ENCODE results near the gene RBPJ.

RBPJ gene

GRCh38 chr4:26360273-26360672 is 39.5 kb downstream of the RBPJ start:
- H3K27ac ChIP-seq (ENCODE audit: low read length) = no peak overlapping the region
- no peaks in the 10 kb centered on the region for H3K9me3 ChIP-seq (ENCODE audit: control insufficient read depth in 2 of 2, low read length in 2 of 2)
- H3K27me3 ChIP-seq (ENCODE audit: control insufficient read depth in 1 of 2, insufficient read depth in 2 of 2, low read length in 2 of 2) = no peaks in the 10 kb centered on the region
- no peaks in the 10 kb centered on the region for H3K36me3 ChIP-seq (ENCODE audit: control insufficient read depth in 2 of 2, insufficient read depth in 2 of 2, low read length in 2 of 2)
- no peak overlapping the region for H3K9ac ChIP-seq (ENCODE audit: low read length in 2 of 2)
- H3K4me3 ChIP-seq (ENCODE audit: low read length in 2 of 2) = no peak overlapping the region
- H3K4me1 ChIP-seq (ENCODE audit: control insufficient read depth, insufficient read depth, low read length) = peaks cover 3% of the 10 kb centered on the region

GRCh38 chr4:26360864-26361263 is 40.0 kb downstream of the RBPJ start:
- H3K27ac ChIP-seq (ENCODE audit: low read length) = no peak overlapping the region
- no peak overlapping the region for H3K4me3 ChIP-seq (ENCODE audit: low read length in 2 of 2)
- no peaks in the 10 kb centered on the region for H3K27me3 ChIP-seq (ENCODE audit: control insufficient read depth in 1 of 2, insufficient read depth in 2 of 2, low read length in 2 of 2)
- no peaks in the 10 kb centered on the region for H3K9me3 ChIP-seq (ENCODE audit: control insufficient read depth in 2 of 2, low read length in 2 of 2)
- no peaks in the 10 kb centered on the region for H3K36me3 ChIP-seq (ENCODE audit: control insufficient read depth in 2 of 2, insufficient read depth in 2 of 2, low read length in 2 of 2)
- no peak overlapping the region for H3K9ac ChIP-seq (ENCODE audit: low read length in 2 of 2)
- H3K4me1 ChIP-seq (ENCODE audit: control insufficient read depth, insufficient read depth, low read length) = peaks cover 3% of the 10 kb centered on the region

GRCh38 chr4:26361297-26361696 is 40.5 kb downstream of the RBPJ start:
- no peak overlapping the region for H3K4me3 ChIP-seq (ENCODE audit: low read length in 2 of 2)
- no peak overlapping the region for H3K9ac ChIP-seq (ENCODE audit: low read length in 2 of 2)
- H3K27ac ChIP-seq (ENCODE audit: low read length) = no peak overlapping the region

DNA sequence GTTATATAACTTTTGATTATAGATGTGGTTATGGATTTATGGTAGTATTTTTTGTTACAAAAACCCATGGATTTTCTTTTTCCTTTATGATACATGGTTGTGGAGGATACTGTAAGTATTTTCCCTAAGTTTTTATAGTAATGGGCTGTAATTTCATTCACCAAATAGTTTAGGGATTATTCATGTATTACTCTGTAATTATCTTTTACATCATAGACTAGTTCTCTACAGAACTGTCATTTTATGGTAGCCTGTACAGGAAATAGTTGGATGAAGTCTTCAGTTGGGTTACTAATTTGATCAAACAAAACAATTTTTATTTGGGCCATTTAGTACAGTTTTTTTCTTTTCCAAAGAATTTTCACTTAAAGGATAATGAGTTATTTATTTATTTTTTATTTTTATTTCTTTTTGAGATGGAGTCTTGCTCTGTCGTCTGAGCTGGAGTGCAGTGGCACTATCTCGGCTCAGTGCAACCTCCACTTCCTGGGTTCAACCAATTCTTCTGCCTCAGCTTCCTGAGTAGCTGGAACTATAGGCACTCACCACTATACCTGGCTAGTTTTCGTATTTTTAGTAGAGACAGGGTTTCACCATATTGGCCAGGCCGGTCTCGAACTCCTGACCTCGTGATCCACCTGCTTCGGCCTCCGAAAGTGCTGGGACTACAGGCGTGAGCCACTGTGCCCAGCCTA is 42.1 kb downstream of the RBPJ start:
- Histone ChIP-seq H3K4me1 (ENCODE audit: control insufficient read depth, insufficient read depth, low read length) (peaks cover 3% of the 10 kb centered on the region), H3K27ac (ENCODE audit: low read length) (no peak overlapping the region), H3K36me3 (ENCODE audit: control insufficient read depth in 2 of 2, insufficient read depth in 2 of 2, low read length in 2 of 2) (no peaks in the 10 kb centered on the region), H3K9me3 (ENCODE audit: control insufficient read depth in 2 of 2, low read length in 2 of 2) (no peaks in the 10 kb centered on the region), H3K4me3 (ENCODE audit: low read length in 2 of 2) (no peak overlapping the region), H3K27me3 (ENCODE audit: control insufficient read depth in 1 of 2, insufficient read depth in 2 of 2, low read length in 2 of 2) (no peaks in the 10 kb centered on the region), H3K9ac (ENCODE audit: low read length in 2 of 2) (no peak overlapping the region)

More at GRCh38 chr4:26361297-26361696, 40.5 kb downstream of the RBPJ start:
- H3K9me3 ChIP-seq (ENCODE audit: control insufficient read depth in 2 of 2, low read length in 2 of 2) = no peaks in the 10 kb centered on the region
- H3K27me3 ChIP-seq (ENCODE audit: control insufficient read depth in 1 of 2, insufficient read depth in 2 of 2, low read length in 2 of 2) = no peaks in the 10 kb centered on the region
- H3K4me1 ChIP-seq (ENCODE audit: control insufficient read depth, insufficient read depth, low read length) = peaks cover 3% of the 10 kb centered on the region
- no peaks in the 10 kb centered on the region for H3K36me3 ChIP-seq (ENCODE audit: control insufficient read depth in 2 of 2, insufficient read depth in 2 of 2, low read length in 2 of 2)

DNA sequence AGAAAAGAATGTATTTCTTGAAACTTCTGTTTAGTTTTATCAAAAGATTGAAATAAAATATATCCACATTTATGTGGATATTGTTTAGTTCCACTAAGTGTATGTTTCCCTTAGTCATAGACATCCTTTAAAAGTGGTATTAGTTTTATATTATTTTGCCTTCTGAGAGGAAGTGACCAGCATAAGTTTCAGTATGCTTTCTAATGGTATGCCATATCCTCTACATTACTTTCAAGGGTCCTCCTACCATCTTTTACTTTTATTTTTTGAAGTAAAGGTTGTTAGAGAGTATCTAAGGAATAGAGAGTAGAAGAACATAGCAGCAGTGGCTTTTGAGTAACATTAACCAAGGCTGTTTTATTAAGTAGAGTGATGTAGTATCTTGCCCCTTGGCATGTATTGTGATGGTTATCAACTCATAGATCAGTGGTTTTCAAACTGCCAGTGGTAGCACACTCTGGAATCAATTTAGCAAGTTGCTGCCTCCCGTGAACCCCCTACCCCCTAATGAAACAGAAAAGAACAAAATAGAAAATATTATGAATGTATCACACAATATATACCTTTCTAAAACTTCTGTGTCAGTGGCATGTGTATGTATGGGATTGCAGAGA is 44.8 kb downstream of the RBPJ start:
- peaks cover 3% of the 10 kb centered on the region for H3K4me1 ChIP-seq (ENCODE audit: control insufficient read depth, insufficient read depth, low read length)
- no peaks in the 10 kb centered on the region for H3K27me3 ChIP-seq (ENCODE audit: control insufficient read depth in 1 of 2, insufficient read depth in 2 of 2, low read length in 2 of 2)

DNA sequence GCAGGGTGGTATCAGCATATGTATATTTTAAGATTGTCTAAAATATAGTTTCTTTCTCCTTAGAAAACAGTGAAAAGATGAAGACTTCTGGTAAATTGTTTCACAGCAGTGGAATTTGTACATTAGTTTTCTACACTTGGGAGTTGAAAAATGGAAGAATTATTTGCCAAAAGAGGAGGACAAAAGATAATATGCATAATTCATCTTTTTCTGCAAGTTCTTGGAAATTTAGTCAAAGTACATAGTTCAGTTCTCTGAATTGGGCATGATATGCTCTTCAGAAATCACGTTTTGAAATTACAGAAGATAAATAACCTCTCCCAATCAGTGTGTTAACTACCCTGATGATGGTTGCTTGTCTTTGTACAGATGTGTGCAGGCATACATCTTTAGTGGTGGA is 47.0 kb downstream of the RBPJ start:
- Histone ChIP-seq H3K4me1 (ENCODE audit: control insufficient read depth, insufficient read depth, low read length) (peaks cover 4% of the 10 kb centered on the region), H3K36me3 (ENCODE audit: control insufficient read depth in 2 of 2, insufficient read depth in 2 of 2, low read length in 2 of 2) (no peaks in the 10 kb centered on the region), H3K9me3 (ENCODE audit: control insufficient read depth in 2 of 2, low read length in 2 of 2) (no peaks in the 10 kb centered on the region), H3K27ac (ENCODE audit: low read length) (no peak overlapping the region), H3K27me3 (ENCODE audit: control insufficient read depth in 1 of 2, insufficient read depth in 2 of 2, low read length in 2 of 2) (no peaks in the 10 kb centered on the region), H3K4me3 (ENCODE audit: low read length in 2 of 2) (no peak overlapping the region), H3K9ac (ENCODE audit: low read length in 2 of 2) (no peak overlapping the region)

More for the DNA sequence above, 44.8 kb downstream of the RBPJ start:
- Histone ChIP-seq H3K4me3 (ENCODE audit: low read length in 2 of 2) (no peak overlapping the region), H3K36me3 (ENCODE audit: control insufficient read depth in 2 of 2, insufficient read depth in 2 of 2, low read length in 2 of 2) (no peaks in the 10 kb centered on the region), H3K9ac (ENCODE audit: low read length in 2 of 2) (no peak overlapping the region), H3K9me3 (ENCODE audit: control insufficient read depth in 2 of 2, low read length in 2 of 2) (no peaks in the 10 kb centered on the region), H3K27ac (ENCODE audit: low read length) (no peak overlapping the region)

DNA sequence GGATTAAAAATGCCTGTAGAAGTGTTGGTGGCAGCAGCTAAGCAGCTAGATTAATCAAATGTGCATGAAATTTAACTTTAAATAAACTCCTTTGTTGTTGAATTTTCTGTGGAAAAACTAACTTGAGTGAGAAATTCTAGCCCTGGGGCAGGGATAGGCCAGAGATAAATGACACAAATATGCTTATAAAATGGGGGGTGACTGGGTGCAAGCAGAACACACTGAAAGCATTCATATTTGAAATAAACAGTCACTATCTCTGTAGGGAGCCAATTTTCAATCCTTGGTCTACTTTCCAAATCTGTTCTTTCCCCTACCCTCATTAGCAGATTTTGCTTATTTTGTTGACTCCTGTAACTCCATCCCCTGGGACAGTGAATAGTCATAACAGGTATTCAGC is 47.9 kb downstream of the RBPJ start:
- H3K27me3 ChIP-seq (ENCODE audit: control insufficient read depth in 1 of 2, insufficient read depth in 2 of 2, low read length in 2 of 2) = no peaks in the 10 kb centered on the region
- no peaks in the 10 kb centered on the region for H3K9me3 ChIP-seq (ENCODE audit: control insufficient read depth in 2 of 2, low read length in 2 of 2)
- no peak overlapping the region for H3K4me3 ChIP-seq (ENCODE audit: low read length in 2 of 2)
- H3K27ac ChIP-seq (ENCODE audit: low read length) = no peak overlapping the region
- peaks cover 4% of the 10 kb centered on the region for H3K4me1 ChIP-seq (ENCODE audit: control insufficient read depth, insufficient read depth, low read length)
- H3K9ac ChIP-seq (ENCODE audit: low read length in 2 of 2) = no peak overlapping the region
- no peaks in the 10 kb centered on the region for H3K36me3 ChIP-seq (ENCODE audit: control insufficient read depth in 2 of 2, insufficient read depth in 2 of 2, low read length in 2 of 2)

GRCh38 chr4:26369132-26369531 is 48.3 kb downstream of the RBPJ start:
- no peaks in the 10 kb centered on the region for H3K9me3 ChIP-seq (ENCODE audit: control insufficient read depth in 2 of 2, low read length in 2 of 2)
- H3K4me1 ChIP-seq (ENCODE audit: control insufficient read depth, insufficient read depth, low read length) = peaks cover 4% of the 10 kb centered on the region
- H3K4me3 ChIP-seq (ENCODE audit: low read length in 2 of 2) = no peak overlapping the region
- no peak overlapping the region for H3K27ac ChIP-seq (ENCODE audit: low read length)
- H3K36me3 ChIP-seq (ENCODE audit: control insufficient read depth in 2 of 2, insufficient read depth in 2 of 2, low read length in 2 of 2) = no peaks in the 10 kb centered on the region
- H3K27me3 ChIP-seq (ENCODE audit: control insufficient read depth in 1 of 2, insufficient read depth in 2 of 2, low read length in 2 of 2) = no peaks in the 10 kb centered on the region
- H3K9ac ChIP-seq (ENCODE audit: low read length in 2 of 2) = no peak overlapping the region

GRCh38 chr4:26369581-26369980 is 48.8 kb downstream of the RBPJ start:
- Histone ChIP-seq H3K36me3 (ENCODE audit: control insufficient read depth in 2 of 2, insufficient read depth in 2 of 2, low read length in 2 of 2) (no peaks in the 10 kb centered on the region), H3K4me3 (ENCODE audit: low read length in 2 of 2) (no peak overlapping the region), H3K27ac (ENCODE audit: low read length) (no peak overlapping the region), H3K9me3 (ENCODE audit: control insufficient read depth in 2 of 2, low read length in 2 of 2) (no peaks in the 10 kb centered on the region), H3K27me3 (ENCODE audit: control insufficient read depth in 1 of 2, insufficient read depth in 2 of 2, low read length in 2 of 2) (no peaks in the 10 kb centered on the region), H3K9ac (ENCODE audit: low read length in 2 of 2) (no peak overlapping the region), H3K4me1 (ENCODE audit: control insufficient read depth, insufficient read depth, low read length) (peaks cover 4% of the 10 kb centered on the region)

GRCh38 chr4:26372076-26372475 is 51.3 kb downstream of the RBPJ start:
- no peaks in the 10 kb centered on the region for H3K9me3 ChIP-seq (ENCODE audit: control insufficient read depth in 2 of 2, low read length in 2 of 2)
- H3K4me1 ChIP-seq (ENCODE audit: control insufficient read depth, insufficient read depth, low read length) = peaks cover 4% of the 10 kb centered on the region
- no peak overlapping the region for H3K4me3 ChIP-seq (ENCODE audit: low read length in 2 of 2)
- no peaks in the 10 kb centered on the region for H3K27me3 ChIP-seq (ENCODE audit: control insufficient read depth in 1 of 2, insufficient read depth in 2 of 2, low read length in 2 of 2)
- no peak overlapping the region for H3K9ac ChIP-seq (ENCODE audit: low read length in 2 of 2)
- H3K36me3 ChIP-seq (ENCODE audit: control insufficient read depth in 2 of 2, insufficient read depth in 2 of 2, low read length in 2 of 2) = no peaks in the 10 kb centered on the region
- no peak overlapping the region for H3K27ac ChIP-seq (ENCODE audit: low read length)

- H3K27ac ChIP-seq (ENCODE audit: low read length) = no peak overlapping the region
- no peak overlapping the region for H3K9ac ChIP-seq (ENCODE audit: low read length in 2 of 2)
- no peaks in the 10 kb centered on the region for H3K9me3 ChIP-seq (ENCODE audit: control insufficient read depth in 2 of 2, low read length in 2 of 2)
- peaks cover 4% of the 10 kb centered on the region for H3K4me1 ChIP-seq (ENCODE audit: control insufficient read depth, insufficient read depth, low read length)
- no peaks in the 10 kb centered on the region for H3K36me3 ChIP-seq (ENCODE audit: control insufficient read depth in 2 of 2, insufficient read depth in 2 of 2, low read length in 2 of 2)
- H3K4me3 ChIP-seq (ENCODE audit: low read length in 2 of 2) = no peak overlapping the region
- no peaks in the 10 kb centered on the region for H3K27me3 ChIP-seq (ENCODE audit: control insufficient read depth in 1 of 2, insufficient read depth in 2 of 2, low read length in 2 of 2)
Observed at GRCh38 chr4:26372525-26373172, 51.8 kb downstream of the RBPJ start.
